BLaER1 treated with 17β-estradiol and CSF1 and Interleukin-3, amounts not matched to agents 10 nM and 100 nM (cell line): Measurements from ENCODE around the gene MAP4K5.

Source experiments
- H3K27ac ChIP-seq, 11 experiments: shearing (Covaris generic); formaldehyde crosslinking; 2 replicates each; pipeline ENCODE4 v1.8.1; 2022
- H3K27me3 ChIP-seq, 11 experiments: shearing (Covaris generic); formaldehyde crosslinking; 2 replicates each; pipeline ENCODE4 v1.8.1; 2022
- H3K36me3 ChIP-seq, 11 experiments: shearing (Covaris generic); formaldehyde crosslinking; 2 replicates each; pipeline ENCODE4 v1.8.1; 2022
- H3K4me1 ChIP-seq, 10 experiments: shearing (Covaris generic); formaldehyde crosslinking; 2 replicates each; pipeline ENCODE4 v1.8.1; 2022
- H3K4me2 ChIP-seq, 11 experiments: shearing (Covaris generic); formaldehyde crosslinking; 2 replicates each; pipeline ENCODE4 v1.8.1; 2022
- H3K4me3 ChIP-seq, 10 experiments: shearing (Covaris generic); formaldehyde crosslinking; 2 replicates each; pipeline ENCODE4 v1.8.1; 2022
- H3K9ac ChIP-seq, 11 experiments: shearing (Covaris generic); formaldehyde crosslinking; 2 replicates each; pipeline ENCODE4 v1.8.1; 2022
- H3K9me3 ChIP-seq, 11 experiments: shearing (Covaris generic); formaldehyde crosslinking; replicated peaks in 1 of 11; 2 replicates each; pipeline ENCODE4 v1.8.1; 2022
- H4K20me1 ChIP-seq, 11 experiments: shearing (Covaris generic); formaldehyde crosslinking; 2 replicates each; pipeline ENCODE4 v1.8.1; 2022
- Cebpa-rat ChIP-seq, 11 experiments: shearing (Covaris generic); IDR thresholded peaks; 2 replicates each; pipeline ENCODE4 v1.8.1; 2022

MAP4K5 gene

GRCh38 chr14:50396631-50397389 lies 135.6 kb downstream of the MAP4K5 start, which contains the start of gene CDKL1:
Gene CDKL1 (minus strand): TSS chr14:50396881. CDS start chr14:50395868, 1,013 bp downstream.
- Histone ChIP-seq H3K4me1 (peaks cover 17 to 35% (median 26%) of the 10 kb centered on the region in 10 experiments; a peak in 19 of 20 replicates), H3K4me2 (peak within 1 kb of the TSS; percentile 91 to 100 (median 97)), H3K9me3 (no peaks in the 10 kb centered on the region), H3K9ac (peak within 1 kb of the TSS; percentile 64 to 85 (median 77)), H4K20me1 (no peaks in the 10 kb centered on the region), H3K27ac (peak within 1 kb of the TSS in 10 of 11 experiments; percentile 18 to 77 (median 68); a peak in 19 of 22 replicates), H3K4me3 (peak within 1 kb of the TSS; percentile 57 to 78 (median 70)), H3K27me3 (peaks cover 0 to 31% (median 26%) of the 10 kb centered on the region in 11 experiments; a peak in 19 of 22 replicates), H3K36me3 (no peaks in the 10 kb centered on the region)
- TF ChIP-seq Cebpa-rat (IDR thresholded peaks at IDR 0.05): no peak

GRCh38 chr14:50395448-50395847 lies 136.9 kb downstream of the MAP4K5 start:
- H3K27ac ChIP-seq: no peak overlapping the region
- H3K9ac ChIP-seq: no peak overlapping the region

GRCh38 chr14:50394713-50395112 lies 137.7 kb downstream of the MAP4K5 start:
- Histone ChIP-seq H3K9ac (no peak overlapping the region), H3K4me2 (no peak overlapping the region)

More at GRCh38 chr14:50395448-50395847, 136.9 kb downstream of the MAP4K5 start:
- Histone ChIP-seq H3K4me1 (peaks cover 17 to 35% (median 26%) of the 10 kb centered on the region in 10 experiments; a peak in 19 of 20 replicates), H3K4me2 (peak overlapping the region; percentile 91 to 100 (median 97); a peak in 20 of 22 replicates), H4K20me1 (no peaks in the 10 kb centered on the region), H3K36me3 (no peaks in the 10 kb centered on the region), H3K9me3 (no peaks in the 10 kb centered on the region), H3K27me3 (peaks cover 0 to 31% (median 26%) of the 10 kb centered on the region in 11 experiments; a peak in 19 of 22 replicates), H3K4me3 (peak overlapping the region in 1 of 10 experiments; percentile 72; a peak in 2 of 20 replicates)
- TF ChIP-seq Cebpa-rat (IDR thresholded peaks at IDR 0.05): no peak

GRCh38 chr14:50389668-50390441 lies 142.5 kb downstream of the MAP4K5 start:
- Histone ChIP-seq H3K4me2 (no peak overlapping the region), H3K27me3 (no peaks in the 10 kb centered on the region), H3K4me1 (no peaks in the 10 kb centered on the region), H3K4me3 (no peak overlapping the region), H3K27ac (no peak overlapping the region), H3K9ac (no peak overlapping the region), H3K9me3 (no peaks in the 10 kb centered on the region), H3K36me3 (no peaks in the 10 kb centered on the region), H4K20me1 (no peaks in the 10 kb centered on the region)
- no peak for TF ChIP-seq Cebpa-rat (IDR thresholded peaks at IDR 0.05)

More at GRCh38 chr14:50394713-50395112, 137.7 kb downstream of the MAP4K5 start:
- no peak for TF ChIP-seq Cebpa-rat (IDR thresholded peaks at IDR 0.05)
- Histone ChIP-seq H4K20me1 (no peaks in the 10 kb centered on the region), H3K9me3 (no peaks in the 10 kb centered on the region), H3K27me3 (peaks cover 0 to 31% (median 26%) of the 10 kb centered on the region in 11 experiments; a peak in 19 of 22 replicates), H3K4me3 (no peak overlapping the region), H3K27ac (no peak overlapping the region), H3K36me3 (no peaks in the 10 kb centered on the region), H3K4me1 (peaks cover 13 to 33% (median 22%) of the 10 kb centered on the region in 10 experiments; a peak in 19 of 20 replicates)

GRCh38 chr14:50388256-50388931 lies 144.0 kb downstream of the MAP4K5 start:
- TF ChIP-seq Cebpa-rat (IDR thresholded peaks at IDR 0.05): no peak
- Histone ChIP-seq H3K4me1 (no peaks in the 10 kb centered on the region), H3K36me3 (no peaks in the 10 kb centered on the region), H3K4me2 (no peak overlapping the region), H4K20me1 (no peaks in the 10 kb centered on the region), H3K4me3 (no peak overlapping the region), H3K9ac (no peak overlapping the region), H3K9me3 (no peaks in the 10 kb centered on the region), H3K27ac (no peak overlapping the region), H3K27me3 (no peaks in the 10 kb centered on the region)

GRCh38 chr14:50387548-50387947 lies 144.8 kb downstream of the MAP4K5 start:
- Histone ChIP-seq H3K36me3 (no peaks in the 10 kb centered on the region), H3K4me1 (no peaks in the 10 kb centered on the region), H3K4me3 (no peak overlapping the region), H3K4me2 (no peak overlapping the region), H3K9ac (no peak overlapping the region), H3K9me3 (no peaks in the 10 kb centered on the region), H3K27me3 (no peaks in the 10 kb centered on the region), H3K27ac (no peak overlapping the region), H4K20me1 (no peaks in the 10 kb centered on the region)
- TF ChIP-seq Cebpa-rat (IDR thresholded peaks at IDR 0.05): no peak

GRCh38 chr14:50383618-50384225 lies 148.6 kb downstream of the MAP4K5 start:
- Histone ChIP-seq H3K36me3 (no peaks in the 10 kb centered on the region), H3K4me2 (no peak overlapping the region), H3K27me3 (no peaks in the 10 kb centered on the region), H3K27ac (no peak overlapping the region), H3K4me1 (no peaks in the 10 kb centered on the region), H4K20me1 (no peaks in the 10 kb centered on the region), H3K4me3 (no peak overlapping the region), H3K9me3 (no peaks in the 10 kb centered on the region), H3K9ac (no peak overlapping the region)
- TF ChIP-seq Cebpa-rat (IDR thresholded peaks at IDR 0.05): no peak

- Histone ChIP-seq H3K4me3 (no peak overlapping the region), H3K36me3 (no peaks in the 10 kb centered on the region), H3K4me2 (no peak overlapping the region), H3K27ac (no peak overlapping the region), H4K20me1 (no peaks in the 10 kb centered on the region), H3K9ac (no peak overlapping the region), H3K27me3 (no peaks in the 10 kb centered on the region), H3K4me1 (peaks cover 0 to 8% (median 0%) of the 10 kb centered on the region in 10 experiments; a peak in 4 of 20 replicates), H3K9me3 (no peaks in the 10 kb centered on the region)
- no peak for TF ChIP-seq Cebpa-rat (IDR thresholded peaks at IDR 0.05)
These were observed 150.5 kb downstream of the MAP4K5 start for GRCh38 chr14:50381823-50382287.
